H9 (cell line): ENCODE measurements around the gene CXCL12. TPM values are rescaled to one million over a fixed set of nuclear protein-coding genes. Genes with fewer than 3 reads are reported as not detected.
A peak's percentile ranks its signal among the peaks of the same experiment; 100 is the strongest.

ENCODE experiments used
- DNase-seq: peaks from one replicate; pipeline ENCODE4 v3.0.0-alpha.2; 2017
- H2AFZ ChIP-seq: one replicate; pipeline ENCODE4 v1.6.1; 2013; ENCODE audit warnings: mild to moderate bottlenecking, low read length, control low read depth, moderate library complexity
- H2AK5ac ChIP-seq: 2 replicates; pipeline ENCODE4 v1.6.1; 2013; ENCODE audit warnings: low read length, control low read depth, mixed read lengths; ENCODE audit not compliant: insufficient read length
- H2BK120ac ChIP-seq: one replicate; pipeline ENCODE4 v1.6.1; 2013; ENCODE audit warnings: low read depth, mild to moderate bottlenecking, low read length, control low read depth, inconsistent platforms; ENCODE audit not compliant: poor library complexity, severe bottlenecking
- H2BK12ac ChIP-seq: 2 replicates; pipeline ENCODE4 v1.6.1; 2013; ENCODE audit warnings: low read length, control low read depth, mixed read lengths, low read depth; ENCODE audit not compliant: insufficient read length
- H2BK15ac ChIP-seq: 2 replicates; pipeline ENCODE4 v1.6.1; 2013; ENCODE audit warnings: low read depth, low read length, control low read depth
- H2BK20ac ChIP-seq: one replicate; pipeline ENCODE4 v1.6.1; 2013; ENCODE audit warnings: low read depth, mild to moderate bottlenecking, low read length, control low read depth, inconsistent platforms; ENCODE audit not compliant: poor library complexity, severe bottlenecking
- H2BK5ac ChIP-seq: 2 replicates; pipeline ENCODE4 v1.6.1; 2013; ENCODE audit warnings: low read length, control low read depth, mixed read lengths; ENCODE audit not compliant: insufficient read length
- H3K14ac ChIP-seq: 2 replicates; pipeline ENCODE4 v1.6.1; 2013; ENCODE audit warnings: low read length, control low read depth; ENCODE audit not compliant: insufficient read depth
- H3K18ac ChIP-seq: 2 replicates; pipeline ENCODE4 v1.6.1; 2013; ENCODE audit warnings: low read depth, mild to moderate bottlenecking, mixed read lengths, low read length, control low read depth; ENCODE audit not compliant: insufficient read length
- H3K23ac ChIP-seq: 2 replicates; pipeline ENCODE4 v1.6.1; 2013; ENCODE audit warnings: low read length, control low read depth, mixed read lengths, low read depth; ENCODE audit not compliant: insufficient read length
- H3K23me2 ChIP-seq: 2 replicates; pipeline ENCODE4 v1.6.1; 2013; ENCODE audit warnings: low read depth, mild to moderate bottlenecking, mixed read lengths, low read length, control low read depth; ENCODE audit not compliant: insufficient read length, poor library complexity, severe bottlenecking
- H3K27ac ChIP-seq: 2 replicates; pipeline ENCODE4 v1.5.1; 2013; ENCODE audit warnings: low read length, control low read depth, mixed read lengths, low read depth; ENCODE audit not compliant: insufficient read length
- H3K27me3 ChIP-seq: 2 replicates; pipeline ENCODE4 v1.6.1; 2013; ENCODE audit warnings: low read length, control low read depth, inconsistent platforms; ENCODE audit not compliant: insufficient read depth
- H3K4ac ChIP-seq: 2 replicates; pipeline ENCODE4 v1.6.1; 2013; ENCODE audit warnings: low read depth, mild to moderate bottlenecking, control low read depth, inconsistent platforms, low read length, moderate library complexity
- H3K4me1 ChIP-seq: 2 replicates; pipeline ENCODE4 v1.6.1; 2013; ENCODE audit warnings: low read length, control low read depth, inconsistent platforms; ENCODE audit not compliant: insufficient read depth
- H3K4me2 ChIP-seq: 2 replicates; pipeline ENCODE4 v1.6.1; 2013; ENCODE audit warnings: low read length, control low read depth, mixed read lengths; ENCODE audit not compliant: insufficient read length, insufficient read depth
- H3K56ac ChIP-seq: 2 replicates; pipeline ENCODE4 v1.6.1; 2013; ENCODE audit warnings: low read depth, mild to moderate bottlenecking, mixed read lengths, low read length, control low read depth; ENCODE audit not compliant: insufficient read length
- H3K79me1 ChIP-seq: 2 replicates; pipeline ENCODE4 v1.6.1; 2013; ENCODE audit warnings: low read depth, mild to moderate bottlenecking, moderate library complexity, low read length, control low read depth, inconsistent platforms; ENCODE audit not compliant: insufficient read depth, poor library complexity, severe bottlenecking
- H3K79me2 ChIP-seq: 2 replicates; pipeline ENCODE4 v1.6.1; 2013; ENCODE audit warnings: low read length, control low read depth, inconsistent platforms; ENCODE audit not compliant: insufficient read depth
- H3K9ac ChIP-seq: 2 replicates; pipeline ENCODE4 v1.6.1; 2013; ENCODE audit warnings: low read length, control low read depth, mixed read lengths; ENCODE audit not compliant: insufficient read length; ENCODE audit errors: extremely low read depth
- H3K9me3 ChIP-seq: one replicate; pipeline ENCODE4 v1.6.1; 2013; ENCODE audit warnings: low read depth, low read length, inconsistent platforms; ENCODE audit not compliant: control insufficient read depth
- H3T11ph ChIP-seq: one replicate; pipeline ENCODE4 v1.6.1; 2013; ENCODE audit warnings: mild to moderate bottlenecking, low read length, control low read depth, inconsistent platforms
- H4K20me1 ChIP-seq: one replicate; pipeline ENCODE4 v1.6.1; 2013; ENCODE audit not compliant: control insufficient read depth, insufficient read length, insufficient read depth
- H4K5ac ChIP-seq: 2 replicates; pipeline ENCODE4 v1.6.1; 2013; ENCODE audit warnings: low read depth, mild to moderate bottlenecking, mixed read lengths, low read length, control low read depth; ENCODE audit not compliant: insufficient read length
- H4K8ac ChIP-seq: replicated peaks from 2 replicates; pipeline ENCODE4 v1.6.1; 2013; ENCODE audit warnings: low read length, control low read depth, mixed read lengths, low read depth; ENCODE audit not compliant: insufficient read length
- H4K91ac ChIP-seq: 2 replicates; pipeline ENCODE4 v1.6.1; 2013; ENCODE audit warnings: low read depth, mild to moderate bottlenecking, moderate library complexity, mixed read lengths, low read length, control low read depth; ENCODE audit not compliant: insufficient read length
- H3K27ac Mint-ChIP-seq, 3 experiments: 2 replicates in 2 of 3; 3 replicates in 1 of 3; pipeline ENCODE4 v1.8.0; 2020 to 2021; ENCODE audit warnings: mixed read lengths in 3 of 3, mild to moderate bottlenecking in 1 of 3, moderate library complexity in 1 of 3
- H3K27me3 Mint-ChIP-seq: 2 replicates; pipeline ENCODE4 v1.8.0; 2021; ENCODE audit warnings: low read depth, mild to moderate bottlenecking, moderate library complexity, mixed read lengths
- H3K36me3 Mint-ChIP-seq, 3 experiments: 2 replicates in 2 of 3; 3 replicates in 1 of 3; pipeline ENCODE4 v1.8.0; 2020 to 2021; ENCODE audit warnings: low read depth in 3 of 3, mixed read lengths in 3 of 3; ENCODE audit not compliant: insufficient read depth in 1 of 3
- H3K4me1 Mint-ChIP-seq, 2 experiments: 2 replicates each; pipeline ENCODE4 v1.8.0; 2020; ENCODE audit warnings: mixed read lengths in 2 of 2
- H3K4me3 Mint-ChIP-seq, 2 experiments: 2 replicates in 1 of 2; 3 replicates in 1 of 2; pipeline ENCODE4 v1.8.0; 2020 to 2021; ENCODE audit warnings: mild to moderate bottlenecking in 2 of 2, mixed read lengths in 2 of 2, moderate library complexity in 1 of 2
- H3K9me3 Mint-ChIP-seq, 2 experiments: 2 replicates in 1 of 2; 3 replicates in 1 of 2; pipeline ENCODE4 v1.8.0; 2020; ENCODE audit warnings: mild to moderate bottlenecking in 2 of 2, mixed read lengths in 2 of 2, moderate library complexity in 1 of 2
- WGBS: extraction: QIAGEN DNeasy Blood & Tissue Kit; methylation state at CpG from one replicate; pipeline ENCODE4 v1.1.7; 2013; ENCODE audit warnings: missing lambda C conversion rate, low lambda C conversion rate, mixed read lengths; ENCODE audit not compliant: insufficient read length; ENCODE audit errors: extremely low coverage; 5-methylcytosine and 5-hydroxymethylcytosine counted together
- total RNA-seq: library from RNA; stranded (reverse); gene quantifications from 2 replicates; pipeline ENCODE4 v1.2.1, GENCODE V29; 2021
- TF ChIP-seq, protein P1 (sequence below): fragments of 200-600 bp; sonication (generic); conservative IDR thresholded peaks from 3 replicates; pipeline ENCODE4 v1.8.0; 2021; ENCODE audit warnings: antibody characterized with exemption, mild to moderate bottlenecking

Gene CXCL12
- total RNA-seq, 1 experiment from 2014 or later = 28.3 TPM

GRCh38 chr10:44416021-44416771 lies 31.3 kb upstream of the CXCL12 start:
- peak; percentile 4 for DNase-seq
- H3K4me1 Mint-ChIP-seq = peaks cover 5 to 18% of the 10 kb centered on the region in 2 experiments
- no peak overlapping the region for H2BK12ac ChIP-seq
- no peak overlapping the region for H2BK15ac ChIP-seq
- H3K27me3 ChIP-seq = no peaks in the 10 kb centered on the region
- no peak overlapping the region for H2BK20ac ChIP-seq
- H3K14ac ChIP-seq = no peak overlapping the region
- no CpG with 5 or more reads among the region's 7 CpGs for WGBS
- TF ChIP-seq, protein P1, sequence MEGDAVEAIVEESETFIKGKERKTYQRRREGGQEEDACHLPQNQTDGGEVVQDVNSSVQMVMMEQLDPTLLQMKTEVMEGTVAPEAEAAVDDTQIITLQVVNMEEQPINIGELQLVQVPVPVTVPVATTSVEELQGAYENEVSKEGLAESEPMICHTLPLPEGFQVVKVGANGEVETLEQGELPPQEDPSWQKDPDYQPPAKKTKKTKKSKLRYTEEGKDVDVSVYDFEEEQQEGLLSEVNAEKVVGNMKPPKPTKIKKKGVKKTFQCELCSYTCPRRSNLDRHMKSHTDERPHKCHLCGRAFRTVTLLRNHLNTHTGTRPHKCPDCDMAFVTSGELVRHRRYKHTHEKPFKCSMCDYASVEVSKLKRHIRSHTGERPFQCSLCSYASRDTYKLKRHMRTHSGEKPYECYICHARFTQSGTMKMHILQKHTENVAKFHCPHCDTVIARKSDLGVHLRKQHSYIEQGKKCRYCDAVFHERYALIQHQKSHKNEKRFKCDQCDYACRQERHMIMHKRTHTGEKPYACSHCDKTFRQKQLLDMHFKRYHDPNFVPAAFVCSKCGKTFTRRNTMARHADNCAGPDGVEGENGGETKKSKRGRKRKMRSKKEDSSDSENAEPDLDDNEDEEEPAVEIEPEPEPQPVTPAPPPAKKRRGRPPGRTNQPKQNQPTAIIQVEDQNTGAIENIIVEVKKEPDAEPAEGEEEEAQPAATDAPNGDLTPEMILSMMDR = no peak
- no peak overlapping the region for H4K8ac ChIP-seq
- H3K56ac ChIP-seq = no peak overlapping the region
- H3K9me3 Mint-ChIP-seq = peaks cover 24 to 38% of the 10 kb centered on the region in 2 experiments
- no peak overlapping the region for H3K27ac ChIP-seq
- H2BK5ac ChIP-seq = no peak overlapping the region
- H3K4me1 ChIP-seq = no peaks in the 10 kb centered on the region
- H3K27ac Mint-ChIP-seq = no peak overlapping the region; a peak in 1 of 7 replicates
- H2AFZ ChIP-seq = no peak overlapping the region
- no peaks in the 10 kb centered on the region for H3K9me3 ChIP-seq
- no peak overlapping the region for H3K4ac ChIP-seq
- H3K4me2 ChIP-seq = no peak overlapping the region
- no peaks in the 10 kb centered on the region for H3K79me2 ChIP-seq
- no peak overlapping the region for H4K91ac ChIP-seq
- H2AK5ac ChIP-seq = no peak overlapping the region
- H3K27me3 Mint-ChIP-seq = peaks cover 16% of the 10 kb centered on the region
- no peak overlapping the region for H3K18ac ChIP-seq
- H3T11ph ChIP-seq = no peak overlapping the region
- H3K4me3 Mint-ChIP-seq = no peak overlapping the region
- H4K20me1 ChIP-seq = no peaks in the 10 kb centered on the region
- H3K23me2 ChIP-seq = no peaks in the 10 kb centered on the region
- H3K9ac ChIP-seq = no peak overlapping the region
- H4K5ac ChIP-seq = no peak overlapping the region
- H2BK120ac ChIP-seq = no peak overlapping the region
- H3K79me1 ChIP-seq = no peaks in the 10 kb centered on the region
- no peak overlapping the region for H3K23ac ChIP-seq
- peaks cover 16 to 33% (median 24%) of the 10 kb centered on the region in 3 experiments for H3K36me3 Mint-ChIP-seq
